Ovary (tissue), 3 donors: ENCODE measurements around the gene EBF3.

Experiments used
- CTCF ChIP-seq, 3 donors: fragments of 450-650 bp in 2 of 3; fragments of 200-600 bp in 1 of 3; IDR thresholded peaks; one replicate each; pipeline versions ENCODE4 v1.5.1 to v1.8.0; 2016 to 2022; ENCODE audit warnings: antibody characterized with exemption in 3 of 3, mild to moderate bottlenecking in 1 of 3
- EP300 ChIP-seq: sonication (generic); formaldehyde crosslinking; IDR thresholded peaks from one replicate; pipeline ENCODE4 v1.6.1; 2017; ENCODE audit warnings: antibody characterized with exemption
- POLR2A ChIP-seq: fragments of 450-650 bp; IDR thresholded peaks from one replicate; pipeline ENCODE4 v1.6.1; 2017; ENCODE audit warnings: antibody characterized with exemption, mild to moderate bottlenecking, moderate library complexity
- donor health status: DM: no; HTN: no; CAD: no.

GRCh38 chr10:129964611-129965424, 744 bp upstream of the EBF3 start:
- no peak for TF ChIP-seq EP300
- no peak for TF ChIP-seq CTCF (IDR thresholded peaks at IDR 0.05)
- TF ChIP-seq POLR2A, result no peak
